ENCODE data around the gene LRRC49.

DNA sequence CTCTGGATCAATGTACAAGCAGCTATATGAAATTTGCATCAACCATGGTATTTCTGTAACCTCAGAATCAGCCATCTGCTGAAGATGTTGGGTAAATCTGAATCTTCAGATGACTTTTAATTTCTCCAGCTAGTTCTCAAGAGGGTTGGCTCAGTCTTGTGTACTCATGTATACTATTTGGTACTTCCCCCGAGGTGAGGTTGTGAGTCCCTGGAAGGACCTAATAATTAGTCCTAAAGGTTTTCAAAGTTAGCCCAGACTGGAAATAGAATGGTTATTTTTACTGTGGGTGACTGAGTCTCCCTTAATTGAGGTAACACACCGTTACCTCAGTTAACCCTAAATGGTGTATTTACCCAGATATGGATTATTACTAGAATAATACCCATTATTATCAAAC lies 118.4 kb downstream of the LRRC49 start:
- TF ChIP-seq, protein P1, sequence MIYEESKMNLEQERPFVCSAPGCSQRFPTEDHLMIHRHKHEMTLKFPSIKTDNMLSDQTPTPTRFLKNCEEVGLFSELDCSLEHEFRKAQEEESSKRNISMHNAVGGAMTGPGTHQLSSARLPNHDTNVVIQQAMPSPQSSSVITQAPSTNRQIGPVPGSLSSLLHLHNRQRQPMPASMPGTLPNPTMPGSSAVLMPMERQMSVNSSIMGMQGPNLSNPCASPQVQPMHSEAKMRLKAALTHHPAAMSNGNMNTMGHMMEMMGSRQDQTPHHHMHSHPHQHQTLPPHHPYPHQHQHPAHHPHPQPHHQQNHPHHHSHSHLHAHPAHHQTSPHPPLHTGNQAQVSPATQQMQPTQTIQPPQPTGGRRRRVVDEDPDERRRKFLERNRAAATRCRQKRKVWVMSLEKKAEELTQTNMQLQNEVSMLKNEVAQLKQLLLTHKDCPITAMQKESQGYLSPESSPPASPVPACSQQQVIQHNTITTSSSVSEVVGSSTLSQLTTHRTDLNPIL (CRISPR knock-in tag; IDR thresholded peaks at IDR 0.05; ENCODE audit: low read depth), result no peak
- no peak for TF ChIP-seq ARNTL (CRISPR knock-in tag; IDR thresholded peaks at IDR 0.05; ENCODE audit: borderline replicate concordance, low read depth)
